PC-3 (cell line): Measurements from ENCODE around the gene ABCC10. TPM values are rescaled to one million over a fixed set of nuclear protein-coding genes. Genes with fewer than 3 reads are reported as not detected.

Experiments used
- ATAC-seq: fragments of 200-7000 bp; cut with Tn5 transposase; 2 replicates; pipeline ENCODE4 v1.9.1; 2020; ENCODE audit warnings: mild to moderate bottlenecking, moderate library complexity
- BruUV-seq: library from RNA; stranded (reverse); fragments of 400-500 nt; replicated peaks from 2 replicates; lab custom pipeline; 2021; lab: Mats Ljungman, UMichigan
- CTCF ChIA-PET: fragments of 300-600 bp; sonication (Branson Sonifier 250); formaldehyde crosslinking; loops from one replicate; lab custom pipeline; 2022; ENCODE audit warnings: antibody characterized with exemption; lab: Charles Lee
- POLR2A ChIA-PET: fragments of 300-600 bp; sonication (Branson Sonifier 250); formaldehyde crosslinking; loops from one replicate; lab custom pipeline; 2022; ENCODE audit warnings: antibody characterized with exemption; ENCODE audit not compliant: unreplicated experiment; lab: Charles Lee
- DNase-seq: peaks from one replicate; pipeline ENCODE4 v3.0.0-alpha.2; 2015
- H2AFZ ChIP-seq: fragments of 300-600 bp; sonication (generic); 2 replicates; pipeline ENCODE4 v1.6.0; 2016; ENCODE audit warnings: antibody characterized with exemption, low read length
- H3F3A ChIP-seq: fragments of 300-600 bp; sonication (generic); one replicate; pipeline ENCODE4 v1.6.0; 2017; ENCODE audit warnings: antibody characterized with exemption, low read length, control low read depth, mild to moderate bottlenecking; ENCODE audit not compliant: unreplicated experiment
- H3K27ac ChIP-seq: fragments of 300-600 bp; sonication (generic); 2 replicates; pipeline ENCODE4 v1.5.1; 2016; ENCODE audit warnings: mild to moderate bottlenecking, low read length
- H3K27me3 ChIP-seq: fragments of 300-600 bp; sonication (generic); 2 replicates; pipeline ENCODE4 v1.6.1; 2016; ENCODE audit warnings: low read length, mixed read lengths
- H3K36me3 ChIP-seq: fragments of 300-600 bp; sonication (generic); 2 replicates; pipeline ENCODE4 v1.6.1; 2016; ENCODE audit warnings: low read depth, mixed run types, low read length, mixed read lengths
- H3K4me1 ChIP-seq: fragments of 300-600 bp; sonication (generic); 2 replicates; pipeline ENCODE4 v1.5.1; 2016; ENCODE audit warnings: low read length; ENCODE audit not compliant: insufficient read depth
- H3K4me2 ChIP-seq: fragments of 300-600 bp; sonication (generic); 2 replicates; pipeline ENCODE4 v1.6.0; 2016; ENCODE audit warnings: low read length
- H3K4me3 ChIP-seq: fragments of 300-600 bp; sonication (generic); 2 replicates; pipeline ENCODE4 v1.5.1; 2016; ENCODE audit warnings: mild to moderate bottlenecking, low read length, mixed read lengths
- H3K79me2 ChIP-seq: fragments of 300-600 bp; sonication (generic); 2 replicates; pipeline ENCODE4 v1.6.1; 2017; ENCODE audit warnings: low read length, mixed read lengths
- H3K9ac ChIP-seq: fragments of 300-600 bp; sonication (generic); 2 replicates; pipeline ENCODE4 v1.6.0; 2016; ENCODE audit warnings: mild to moderate bottlenecking, low read length
- H3K9me2 ChIP-seq: fragments of 300-600 bp; sonication (generic); replicated peaks from 2 replicates; pipeline ENCODE4 v1.6.1; 2016; ENCODE audit warnings: mixed run types, low read length, mixed read lengths
- H3K9me3 ChIP-seq: fragments of 300-600 bp; sonication (generic); 2 replicates; pipeline ENCODE4 v1.6.1; 2016; ENCODE audit warnings: low read length, mixed read lengths
- H4K20me1 ChIP-seq: fragments of 300-600 bp; sonication (generic); 2 replicates; pipeline ENCODE4 v1.6.1; 2016; ENCODE audit warnings: low read length, mixed read lengths
- CTCF ChIP-seq: fragments of 300-600 bp; sonication (generic); conservative IDR thresholded peaks from 2 replicates; pipeline ENCODE4 v1.5.1; 2017; ENCODE audit warnings: antibody characterized with exemption, low read depth, mild to moderate bottlenecking, low read length
- EZH2 ChIP-seq: fragments of 300-600 bp; sonication (generic); IDR thresholded peaks from one replicate; pipeline ENCODE4 v1.6.1; 2017; ENCODE audit warnings: antibody characterized with exemption, mild to moderate bottlenecking, low read length; ENCODE audit not compliant: unreplicated experiment
- EZH2phosphoT487 ChIP-seq: fragments of 300-600 bp; sonication (generic); IDR thresholded peaks from 2 replicates; pipeline ENCODE4 v1.6.1; 2018; ENCODE audit warnings: mild to moderate bottlenecking, antibody characterized with exemption, low read length, borderline replicate concordance
- intact Hi-C: fragments of 100-400 bp; cut with micrococcal nuclease; formaldehyde crosslinking; loops from 2 replicates; pipeline ENCODE4 v1.9.0; 2023
- total RNA-seq: library from RNA; depleted of rRNA; stranded (reverse); fragments of >200 nt; gene quantifications from 2 replicates; pipeline ENCODE4 v1.2.3, GENCODE V29; 2014

Gene ABCC10
- total RNA-seq, 1 experiment from 2014 or later: 23.1 TPM

DNA sequence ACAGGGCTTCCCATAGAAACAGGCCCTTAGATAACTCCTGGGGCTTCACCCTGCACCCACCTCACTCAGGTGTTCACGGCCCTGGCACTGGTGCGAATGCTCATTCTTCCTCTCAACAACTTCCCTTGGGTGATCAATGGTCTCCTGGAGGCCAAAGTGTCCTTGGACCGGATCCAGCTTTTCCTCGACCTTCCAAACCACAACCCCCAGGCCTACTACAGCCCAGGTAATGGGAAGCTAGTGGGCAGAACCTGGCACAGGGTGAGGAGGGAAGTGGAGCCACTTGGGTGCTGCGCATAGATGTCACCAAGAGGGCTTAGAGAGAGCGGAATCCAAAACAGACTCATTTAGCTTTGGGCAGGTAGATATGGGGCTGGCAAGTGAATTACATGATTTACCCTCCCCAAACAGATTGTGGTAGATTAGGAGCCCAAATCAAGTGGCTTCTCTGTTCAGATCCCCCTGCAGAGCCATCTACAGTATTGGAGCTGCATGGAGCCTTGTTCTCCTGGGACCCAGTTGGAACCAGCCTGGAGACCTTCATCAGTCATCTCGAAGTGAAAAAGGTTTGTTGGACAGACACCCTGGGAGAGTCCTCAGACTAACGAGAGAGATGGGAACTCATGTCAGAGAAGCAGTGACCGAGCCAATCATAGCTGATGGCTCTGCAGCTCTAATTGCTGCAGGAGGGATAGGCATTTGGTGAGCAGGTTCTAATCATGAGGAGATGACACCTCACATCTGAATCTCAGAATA lies 8.5 kb downstream of the ABCC10 start:
- Histone ChIP-seq H4K20me1 (no peaks in the 10 kb centered on the region), H3K4me1 (peaks cover 19% of the 10 kb centered on the region), H3K9me3 (no peaks in the 10 kb centered on the region), H3K36me3 (0 out of 2 replicates have a peak, but pooled peaks cover 7% of the 10 kb centered on the region), H3K4me2 (peak overlapping the region; percentile 49), H3K4me3 (no peak overlapping the region), H3K9me2 (no peaks in the 10 kb centered on the region), H3K27me3 (no peaks in the 10 kb centered on the region), H3K9ac (no peak overlapping the region), H2AFZ (no peak overlapping the region), H3K79me2 (no peaks in the 10 kb centered on the region), H3F3A (no peaks in the 10 kb centered on the region), H3K27ac (peak overlapping the region; percentile 23)
- no peak; the same call in 1 of the 2 replicates for ATAC-seq
- DNase-seq: no peak
- no peak for TF ChIP-seq EZH2phosphoT487
- ChIA-PET CTCF (no interaction called here), POLR2A (no interaction called here)
- BruUV-seq: no TSS peak
- intact Hi-C loops: no loop called here

DNA sequence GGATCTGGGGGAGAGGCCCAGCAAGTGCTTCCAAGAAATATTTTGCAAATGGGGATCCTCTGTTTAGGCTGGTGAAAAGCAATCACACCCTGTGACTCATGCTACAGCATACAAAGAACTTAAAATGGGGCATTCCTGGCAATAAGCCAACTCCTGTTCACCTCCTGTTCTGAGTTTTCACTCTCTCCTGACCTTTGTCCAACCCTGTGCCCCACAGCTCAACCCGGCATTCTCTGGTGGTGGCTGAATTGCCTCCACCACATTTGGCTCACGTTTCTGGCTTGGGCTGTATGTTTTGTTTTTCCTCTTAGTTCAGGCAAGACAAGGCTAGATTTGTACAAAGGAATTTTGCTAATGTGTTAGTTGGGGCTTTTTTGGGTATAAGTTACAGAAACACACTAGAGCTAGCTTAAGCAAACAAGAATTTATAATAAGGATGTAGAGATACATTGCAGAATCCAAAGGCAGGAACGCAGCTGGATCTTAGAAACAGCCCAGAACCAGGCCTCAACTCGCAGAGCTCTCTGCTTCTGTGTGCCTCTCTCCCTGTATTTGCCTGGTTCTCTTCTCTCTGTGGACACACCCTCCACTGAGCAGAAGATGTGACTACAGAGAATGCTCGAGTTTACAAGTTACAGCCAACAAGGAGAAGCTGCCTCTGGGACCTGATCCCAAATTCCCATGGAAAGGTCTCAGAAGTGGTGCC lies 9.4 kb downstream of the ABCC10 start:
- BruUV-seq: no TSS peak
- H3K9me2 ChIP-seq: no peaks in the 10 kb centered on the region
- H3K36me3 ChIP-seq: peaks cover 10% of the 10 kb centered on the region; the same call in 1 of the 2 replicates
- H3K4me3 ChIP-seq: no peak overlapping the region
- H4K20me1 ChIP-seq: no peaks in the 10 kb centered on the region
- no peaks in the 10 kb centered on the region for H3K9me3 ChIP-seq
- no peak overlapping the region for H2AFZ ChIP-seq
- ChIA-PET POLR2A (interaction anchor here (0.7 kb wide), 1 partner anchor 423 kb away, joined by 5 read pairs; the partner anchor contains the start of gene KLHDC3), CTCF (interaction anchor here (0.6 kb wide), 1 partner anchor 97 kb away, joined by 10 read pairs; no protein-coding TSS in a partner anchor)
- H3K9ac ChIP-seq: no peak overlapping the region
- DNase-seq: peak; percentile 77
- H3K27ac ChIP-seq: peak overlapping the region; percentile 23
- H3K79me2 ChIP-seq: no peaks in the 10 kb centered on the region
- H3K4me2 ChIP-seq: peak overlapping the region; percentile 49
- H3K27me3 ChIP-seq: no peaks in the 10 kb centered on the region
- no peak for TF ChIP-seq EZH2
- TF ChIP-seq EZH2phosphoT487: no peak
- no peak for TF ChIP-seq CTCF
- ATAC-seq: peak; percentile 89
- no peaks in the 10 kb centered on the region for H3F3A ChIP-seq
- H3K4me1 ChIP-seq: peaks cover 19% of the 10 kb centered on the region
- intact Hi-C loops: no loop called here

- Histone ChIP-seq H3K27me3 (no peaks in the 10 kb centered on the region), H3K4me2 (no peak overlapping the region), H2AFZ (no peak overlapping the region), H3K9me2 (no peaks in the 10 kb centered on the region), H3K36me3 (peaks cover 11% of the 10 kb centered on the region; the same call in 1 of the 2 replicates), H3K4me1 (peaks cover 19% of the 10 kb centered on the region), H4K20me1 (no peaks in the 10 kb centered on the region), H3K9me3 (no peaks in the 10 kb centered on the region), H3K4me3 (no peak overlapping the region), H3K9ac (no peak overlapping the region), H3F3A (no peaks in the 10 kb centered on the region), H3K27ac (no peak overlapping the region), H3K79me2 (no peaks in the 10 kb centered on the region)
- DNase-seq (no peak), ATAC-seq (no peak)
- CTCF ChIA-PET: interaction anchor here (0.6 kb wide), 2 partner anchors 34 to 215 kb away, joined by 3 to 6 read pairs; no protein-coding TSS in a partner anchor
- intact Hi-C loops: no loop called here
- no TSS peak for BruUV-seq
- POLR2A ChIA-PET: interaction anchor here (0.6 to 0.7 kb wide), 2 partner anchors 69 to 423 kb away, joined by 5 to 6 read pairs; partner anchors contain the start of gene KLHDC3
- TF ChIP-seq EZH2phosphoT487: no peak
- TF ChIP-seq EZH2: no peak
- TF ChIP-seq CTCF: no peak
Measured at GRCh38 chr6:43437700-43438099, 10.4 kb downstream of the ABCC10 start.
